ENCODE results near the gene CSMD2.

The CSMD2 gene

GRCh38 chr1:33668695-33669094, 496.3 kb downstream of the CSMD2 start:
- Histone ChIP-seq H3K4me2 (ENCODE audit: low read depth, low read length, poor library complexity, severe bottlenecking) (no peak overlapping the region), H3K9me3 (ENCODE audit: insufficient read depth, low read depth, low read length) (no peaks in the 10 kb centered on the region; the same call in 1 of the 2 replicates), H3K36me3 (ENCODE audit: insufficient read depth, low read length) (no peaks in the 10 kb centered on the region), H3K4me3 (ENCODE audit: low read length, poor library complexity, severe bottlenecking) (no peak overlapping the region), H3K9me2 (replicated peaks; ENCODE audit: low read depth, low read length) (no peaks in the 10 kb centered on the region), H3K9ac (ENCODE audit: low read depth, low read length, poor library complexity, severe bottlenecking) (no peak overlapping the region), H3K79me2 (ENCODE audit: insufficient read depth, low read length) (no peaks in the 10 kb centered on the region), H3K27me3 (ENCODE audit: insufficient read depth, low read length, poor library complexity, severe bottlenecking) (no peaks in the 10 kb centered on the region), H2AFZ (ENCODE audit: low read length) (no peak overlapping the region), H3F3A (ENCODE audit: low read depth) (no peaks in the 10 kb centered on the region), H4K20me1 (ENCODE audit: insufficient read depth, low read length, poor library complexity, severe bottlenecking) (no peaks in the 10 kb centered on the region), H3K4me1 (ENCODE audit: insufficient read depth, low read length, poor library complexity, severe bottlenecking) (no peaks in the 10 kb centered on the region)
- TF ChIP-seq EZH2phosphoT487 (IDR thresholded peaks at IDR 0.05; ENCODE audit: borderline replicate concordance) = no peak
- TF ChIP-seq CTCF (conservative IDR thresholded peaks at IDR 0.05; ENCODE audit: low read length) = no peak

GRCh38 chr1:33667386-33668282, 497.4 kb downstream of the CSMD2 start:
- Histone ChIP-seq H3K9me3 (ENCODE audit: insufficient read depth, low read depth, low read length) (no peaks in the 10 kb centered on the region; the same call in 1 of the 2 replicates), H2AFZ (ENCODE audit: low read length) (no peak overlapping the region), H3K4me1 (ENCODE audit: insufficient read depth, low read length, poor library complexity, severe bottlenecking) (no peaks in the 10 kb centered on the region), H3F3A (ENCODE audit: low read depth) (no peaks in the 10 kb centered on the region), H3K36me3 (ENCODE audit: insufficient read depth, low read length) (no peaks in the 10 kb centered on the region), H4K20me1 (ENCODE audit: insufficient read depth, low read length, poor library complexity, severe bottlenecking) (no peaks in the 10 kb centered on the region), H3K9ac (ENCODE audit: low read depth, low read length, poor library complexity, severe bottlenecking) (no peak overlapping the region), H3K9me2 (replicated peaks; ENCODE audit: low read depth, low read length) (no peaks in the 10 kb centered on the region), H3K27me3 (ENCODE audit: insufficient read depth, low read length, poor library complexity, severe bottlenecking) (no peaks in the 10 kb centered on the region), H3K79me2 (ENCODE audit: insufficient read depth, low read length) (no peaks in the 10 kb centered on the region), H3K4me3 (ENCODE audit: low read length, poor library complexity, severe bottlenecking) (no peak overlapping the region), H3K4me2 (ENCODE audit: low read depth, low read length, poor library complexity, severe bottlenecking) (no peak overlapping the region)
- TF ChIP-seq EZH2phosphoT487 (IDR thresholded peaks at IDR 0.05; ENCODE audit: borderline replicate concordance) (no peak), CTCF (conservative IDR thresholded peaks at IDR 0.05; ENCODE audit: low read length) (no peak)

GRCh38 chr1:33666616-33667015, 498.4 kb downstream of the CSMD2 start:
- TF ChIP-seq CTCF (conservative IDR thresholded peaks at IDR 0.05; ENCODE audit: low read length) = no peak
- TF ChIP-seq EZH2phosphoT487 (IDR thresholded peaks at IDR 0.05; ENCODE audit: borderline replicate concordance) = no peak
- H3K9me2 ChIP-seq (replicated peaks; ENCODE audit: low read depth, low read length) = no peaks in the 10 kb centered on the region
- H3F3A ChIP-seq (ENCODE audit: low read depth) = no peaks in the 10 kb centered on the region
- no peak overlapping the region for H3K9ac ChIP-seq (ENCODE audit: low read depth, low read length, poor library complexity, severe bottlenecking)
- no peak overlapping the region for H3K4me2 ChIP-seq (ENCODE audit: low read depth, low read length, poor library complexity, severe bottlenecking)
- H4K20me1 ChIP-seq (ENCODE audit: insufficient read depth, low read length, poor library complexity, severe bottlenecking) = no peaks in the 10 kb centered on the region
- H3K4me1 ChIP-seq (ENCODE audit: insufficient read depth, low read length, poor library complexity, severe bottlenecking) = no peaks in the 10 kb centered on the region
- H3K27me3 ChIP-seq (ENCODE audit: insufficient read depth, low read length, poor library complexity, severe bottlenecking) = no peaks in the 10 kb centered on the region
- no peak overlapping the region for H3K4me3 ChIP-seq (ENCODE audit: low read length, poor library complexity, severe bottlenecking)
- H3K9me3 ChIP-seq (ENCODE audit: insufficient read depth, low read depth, low read length) = no peaks in the 10 kb centered on the region; the same call in 1 of the 2 replicates
- H3K36me3 ChIP-seq (ENCODE audit: insufficient read depth, low read length) = no peaks in the 10 kb centered on the region
- no peaks in the 10 kb centered on the region for H3K79me2 ChIP-seq (ENCODE audit: insufficient read depth, low read length)
- H2AFZ ChIP-seq (ENCODE audit: low read length) = no peak overlapping the region
